Umbilical cord (tissue), 2 donors: ENCODE results near the gene CRACDL. TPM values are rescaled to one million over a fixed set of nuclear protein-coding genes. Genes with fewer than 3 reads are reported as not detected.
A peak's percentile ranks its signal among the peaks of the same experiment; 100 is the strongest.

Experiments used
- DNase-seq: peaks from one replicate; pipeline ENCODE4 v3.0.0-alpha.2; 2015; ENCODE audit warnings: low spot score
- total RNA-seq: library from RNA; depleted of rRNA; stranded (reverse); fragments of >200 nt; gene quantifications from one replicate; pipeline ENCODE4 v1.2.3, GENCODE V29; 2014; ENCODE audit warnings: low replicate concordance; ENCODE audit not compliant: insufficient read depth

CRACDL gene
- total RNA-seq, 1 donor from 2014 or later = 1.9 TPM

- DNase-seq = no peak
Observed at GRCh38 chr2:98927027-98927426, 9.0 kb downstream of the CRACDL start.

- DNase-seq = no peak
Observed at GRCh38 chr2:98926601-98927000, 9.4 kb downstream of the CRACDL start.

GRCh38 chr2:98924910-98925309 lies 11.1 kb downstream of the CRACDL start:
- DNase-seq = no peak

DNA sequence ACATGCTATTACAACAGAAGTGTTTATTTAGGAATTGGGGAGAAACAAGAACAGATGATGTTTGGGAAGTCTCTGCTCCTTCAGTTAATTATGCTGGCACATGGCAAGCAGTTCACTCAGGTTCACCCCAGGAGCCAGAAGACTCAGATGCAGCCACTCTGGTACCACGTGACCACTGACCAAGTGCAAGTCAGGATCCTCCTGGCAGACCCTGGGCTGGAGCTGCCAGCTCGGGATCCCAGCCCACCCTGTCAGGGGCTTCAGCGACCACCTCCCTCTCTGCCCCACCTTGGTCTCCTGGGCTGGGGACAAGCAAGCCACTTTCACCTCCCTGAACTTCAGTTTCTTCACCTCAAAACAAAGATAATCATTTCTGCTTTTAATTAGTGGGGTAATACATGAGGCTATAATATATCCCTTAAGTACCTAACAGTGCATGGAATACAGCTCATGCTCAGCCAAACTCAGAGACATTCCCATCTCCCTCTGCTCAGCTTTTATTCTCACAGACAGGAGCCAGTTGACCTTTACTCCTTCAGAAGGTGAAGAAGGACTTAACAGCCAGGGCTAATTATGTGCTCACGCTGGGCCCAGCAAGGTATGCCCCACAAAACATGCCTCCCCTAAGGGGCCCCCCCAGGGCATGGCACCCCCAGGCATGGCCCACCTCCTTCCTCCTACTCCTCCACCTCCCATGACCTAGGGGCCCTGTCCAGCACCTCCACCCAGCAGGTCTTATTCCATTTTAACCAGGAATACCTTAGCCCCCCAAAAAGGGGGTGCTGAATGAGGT lies 11.8 kb downstream of the CRACDL start:
- DNase-seq = no peak

DNA sequence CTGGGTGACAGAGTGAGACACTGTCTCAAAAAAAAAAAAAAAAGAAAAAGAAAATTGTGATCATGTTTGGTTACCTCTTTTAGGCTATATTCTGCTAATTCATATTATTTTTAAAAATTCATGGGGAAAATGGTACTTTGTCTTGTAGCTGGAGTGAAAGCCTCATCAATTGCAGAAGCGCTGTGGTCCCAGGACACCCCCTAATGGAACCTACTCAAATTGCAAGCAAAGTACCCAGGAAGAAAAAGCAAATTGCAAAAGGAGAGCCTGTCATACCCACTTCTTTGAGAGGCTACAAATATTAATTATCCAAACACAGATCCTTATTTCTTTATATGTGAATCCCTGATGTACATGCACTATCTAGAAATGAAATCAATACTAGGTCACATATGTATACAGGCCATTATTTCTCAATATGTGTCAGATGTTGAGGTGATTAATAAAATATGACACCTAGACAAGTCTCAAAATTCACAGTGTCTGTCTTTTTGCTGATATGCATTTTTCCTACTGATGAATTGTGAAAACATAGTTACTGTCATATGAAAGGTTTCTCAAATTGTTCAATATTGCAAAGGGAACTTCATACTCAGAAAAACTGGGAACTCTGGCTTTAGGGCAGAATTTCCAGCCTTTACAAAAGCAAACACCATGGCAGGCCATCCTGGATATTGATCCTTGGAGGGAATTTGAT lies 12.6 kb downstream of the CRACDL start:
- no peak for DNase-seq

DNA sequence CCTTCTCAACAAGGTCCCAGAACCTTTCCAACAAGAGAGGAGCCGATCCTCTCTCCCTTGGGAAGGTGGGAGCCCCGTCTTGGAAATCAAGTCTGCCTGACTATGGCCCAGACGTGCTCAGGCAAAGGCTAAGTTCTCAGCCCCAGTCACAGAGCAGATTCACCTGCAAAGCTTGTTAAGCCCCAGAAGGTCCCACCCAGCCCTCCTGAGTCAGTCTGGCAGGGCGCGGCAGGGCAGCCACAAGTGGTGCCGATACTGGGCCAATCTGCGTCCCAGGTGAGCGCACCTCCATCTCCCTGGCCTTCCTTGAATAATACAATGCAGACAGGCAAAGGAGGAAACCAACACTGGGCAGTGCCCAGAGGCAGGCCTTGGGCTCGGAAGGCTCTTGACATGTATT lies 15.0 kb downstream of the CRACDL start:
- no peak for DNase-seq

- peak; percentile 78 for DNase-seq
Observed at GRCh38 chr2:98917031-98917471, 19.0 kb downstream of the CRACDL start.

GRCh38 chr2:98915751-98916358 lies 20.2 kb downstream of the CRACDL start:
- DNase-seq = no peak

- DNase-seq = no peak
Observed at GRCh38 chr2:98914713-98915580, 21.1 kb downstream of the CRACDL start.

- no peak for DNase-seq
Observed at GRCh38 chr2:98913916-98914712, 21.9 kb downstream of the CRACDL start.

- no peak for DNase-seq
Observed at GRCh38 chr2:98912957-98913915, 22.8 kb downstream of the CRACDL start.

DNA sequence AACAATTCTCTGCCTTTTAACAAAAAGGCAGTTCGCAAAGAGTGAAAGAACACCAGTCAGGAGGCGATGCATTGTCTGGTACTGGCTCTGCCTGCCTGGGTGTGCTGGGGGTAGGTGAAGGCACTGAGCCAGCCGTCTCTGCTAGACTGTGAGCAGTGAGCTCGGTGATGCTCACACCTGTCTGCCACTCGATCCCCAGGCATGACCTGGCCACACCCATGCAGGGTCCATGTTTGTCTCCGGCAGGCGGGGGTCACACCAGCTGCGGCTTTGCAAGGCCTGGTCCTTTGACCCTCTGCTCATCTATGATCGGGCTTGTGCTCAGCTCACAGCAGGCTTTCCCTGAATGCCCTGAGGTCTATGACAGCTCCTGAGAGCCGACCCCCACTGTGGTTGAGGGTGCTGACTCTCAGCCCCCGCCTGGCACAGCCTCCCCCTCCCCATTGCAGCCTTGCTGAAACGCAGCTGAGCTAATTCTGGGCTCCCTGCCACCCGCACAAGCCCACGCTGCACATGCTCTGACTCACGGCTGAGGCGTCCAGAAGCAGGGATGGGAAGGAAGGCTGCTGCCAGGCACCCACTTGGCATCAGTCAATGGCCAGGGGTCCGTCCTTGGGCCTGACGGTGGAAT lies 23.7 kb downstream of the CRACDL start:
- peak; percentile 73 for DNase-seq

DNA sequence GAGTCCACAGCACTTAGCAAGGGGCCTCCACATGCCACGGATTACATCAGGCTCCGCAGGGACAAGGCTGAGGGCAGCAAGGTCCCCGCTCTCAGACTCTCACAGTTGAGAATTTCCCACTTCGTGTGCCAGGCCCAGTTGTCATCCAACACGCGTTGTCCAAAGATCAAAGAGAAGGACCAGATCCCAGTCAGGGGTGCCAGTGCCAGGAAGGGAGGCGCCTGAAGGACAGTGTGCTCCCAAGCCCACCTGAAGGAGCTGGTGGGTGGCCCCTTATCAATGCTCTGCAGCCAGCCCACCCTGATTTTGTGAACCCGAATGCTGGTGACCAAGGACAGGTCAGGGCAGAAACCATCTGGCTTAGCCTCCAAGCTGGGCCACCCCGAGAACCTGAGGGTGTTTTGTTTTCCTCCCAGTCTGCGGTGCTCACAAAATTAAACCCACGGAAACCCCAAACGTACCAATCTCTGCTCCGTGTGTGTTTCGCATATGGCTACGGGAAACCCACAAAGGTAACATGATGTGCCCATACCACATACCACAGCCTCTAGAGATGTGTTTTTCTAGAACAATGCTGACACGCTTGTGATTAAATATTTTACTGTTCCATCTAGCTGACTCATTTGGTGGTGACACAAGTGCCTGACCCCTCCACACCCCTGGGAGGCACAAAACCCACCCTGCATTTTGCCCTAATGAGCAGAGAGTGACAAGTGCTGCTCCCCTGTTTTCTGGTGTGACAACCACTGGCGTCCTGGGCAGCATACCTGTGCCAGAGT lies 24.5 kb downstream of the CRACDL start:
- DNase-seq = no peak

GRCh38 chr2:98911126-98911375 lies 25.0 kb downstream of the CRACDL start:
- DNase-seq = no peak

DNA sequence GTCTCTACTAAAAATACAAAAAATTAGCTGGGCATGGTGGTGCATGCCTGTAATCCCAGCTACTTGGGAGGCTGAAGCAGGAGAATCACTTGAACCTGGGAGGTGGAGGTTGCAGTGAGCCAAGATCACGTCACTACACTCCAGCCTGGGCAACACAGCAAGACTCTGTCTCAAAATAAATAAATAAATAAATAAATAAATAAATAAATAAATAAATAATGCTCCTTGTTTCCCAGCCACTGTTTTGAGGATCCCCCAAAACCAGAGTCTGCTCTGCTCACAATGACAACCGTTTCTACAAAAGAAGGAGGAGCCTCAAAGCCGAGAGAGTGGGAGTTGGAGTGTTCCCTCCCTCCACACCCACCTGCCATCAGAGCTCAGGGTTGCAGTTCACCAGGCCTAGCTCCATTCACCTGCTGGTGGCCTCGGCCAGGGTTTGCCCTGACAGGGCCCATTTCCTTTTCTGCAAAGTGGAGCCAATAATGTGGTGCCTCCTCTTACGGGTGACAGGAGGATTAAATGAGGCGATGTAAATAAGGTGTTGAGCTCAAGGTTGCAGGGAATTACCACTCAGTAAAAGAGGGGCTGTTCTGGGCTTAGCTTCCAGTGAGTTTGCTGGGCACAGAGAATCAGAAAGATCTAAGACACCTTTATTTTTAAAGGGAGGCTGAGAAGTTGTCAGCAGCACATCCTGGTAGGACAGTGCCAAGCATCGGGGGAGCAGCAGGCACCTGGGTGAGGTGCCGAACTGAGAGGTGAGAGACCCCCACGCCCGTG lies 25.5 kb downstream of the CRACDL start:
- DNase-seq = no peak

GRCh38 chr2:98909317-98910211 lies 26.5 kb downstream of the CRACDL start:
- DNase-seq = peak; percentile 61

DNA sequence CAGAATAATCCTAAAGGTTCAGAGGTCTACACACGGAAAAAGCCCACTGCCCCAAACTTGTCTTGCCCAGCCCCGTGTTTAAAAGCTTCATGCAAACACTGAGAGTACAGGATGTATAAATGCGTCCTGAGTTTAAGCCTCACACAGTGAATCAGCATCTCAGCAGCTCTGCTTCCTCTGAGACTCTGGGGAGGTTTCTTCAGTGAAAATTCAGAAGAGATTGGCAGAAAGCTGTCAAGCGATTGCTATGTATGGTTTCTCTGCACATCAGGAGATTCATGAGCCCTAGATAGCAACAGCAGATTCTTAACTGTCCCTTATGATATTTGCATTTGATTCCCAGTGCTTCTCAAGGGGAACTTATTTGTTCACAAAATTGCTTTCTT lies 27.1 kb downstream of the CRACDL start:
- peak; percentile 35 for DNase-seq
